GM21825 (cell line): ENCODE measurements around the gene SUFU.

Experiments
- ATAC-seq: cut with Tn5 transposase; IDR thresholded peaks from one replicate; pipeline ENCODE4 v1.9.1; 2021; ENCODE audit warnings: mild to moderate bottlenecking, moderate library complexity; ENCODE audit not compliant: unreplicated experiment

Gene SUFU

DNA sequence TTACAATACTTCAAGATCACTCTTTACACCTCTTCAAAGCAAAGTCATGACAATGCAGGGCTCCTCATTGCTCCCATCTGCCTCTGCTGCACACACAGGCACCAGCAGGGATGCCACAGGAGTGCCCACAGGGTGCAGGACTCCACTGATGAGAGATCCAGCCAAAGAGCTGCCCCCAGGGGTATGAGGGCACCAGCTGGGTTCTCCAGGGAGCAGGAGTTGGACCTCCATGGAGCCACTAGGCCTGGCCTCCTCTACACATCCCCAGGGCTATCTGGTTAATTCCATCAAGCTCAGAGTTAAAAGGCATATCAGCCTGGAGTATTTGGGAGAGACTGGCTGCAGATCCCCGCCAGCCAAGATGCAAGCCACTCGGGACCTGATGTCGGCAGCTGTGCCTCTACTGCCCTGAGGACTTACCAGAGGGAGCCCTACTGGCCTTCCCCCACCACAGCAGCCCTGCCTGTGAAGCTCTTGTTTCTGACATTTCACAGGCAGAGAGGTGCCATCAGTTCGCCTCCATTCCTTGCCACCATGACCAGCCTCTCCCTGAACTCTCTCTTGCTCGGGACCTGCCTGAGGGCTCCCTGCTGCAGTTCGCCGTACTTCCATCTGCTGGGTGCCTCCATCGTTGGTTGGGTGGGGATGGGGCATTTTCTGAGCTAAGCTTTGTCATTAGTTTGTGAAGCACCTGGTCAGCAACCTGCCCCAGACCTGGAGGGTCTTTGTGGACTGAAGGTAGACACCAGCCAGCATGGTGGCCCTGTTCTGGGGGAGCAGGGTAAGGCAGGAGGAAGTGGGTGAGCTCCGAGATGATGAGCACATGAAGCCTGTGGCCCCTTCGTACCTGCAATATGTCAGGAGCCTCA, 128.0 kb downstream of the SUFU start:
- no peak for ATAC-seq

DNA sequence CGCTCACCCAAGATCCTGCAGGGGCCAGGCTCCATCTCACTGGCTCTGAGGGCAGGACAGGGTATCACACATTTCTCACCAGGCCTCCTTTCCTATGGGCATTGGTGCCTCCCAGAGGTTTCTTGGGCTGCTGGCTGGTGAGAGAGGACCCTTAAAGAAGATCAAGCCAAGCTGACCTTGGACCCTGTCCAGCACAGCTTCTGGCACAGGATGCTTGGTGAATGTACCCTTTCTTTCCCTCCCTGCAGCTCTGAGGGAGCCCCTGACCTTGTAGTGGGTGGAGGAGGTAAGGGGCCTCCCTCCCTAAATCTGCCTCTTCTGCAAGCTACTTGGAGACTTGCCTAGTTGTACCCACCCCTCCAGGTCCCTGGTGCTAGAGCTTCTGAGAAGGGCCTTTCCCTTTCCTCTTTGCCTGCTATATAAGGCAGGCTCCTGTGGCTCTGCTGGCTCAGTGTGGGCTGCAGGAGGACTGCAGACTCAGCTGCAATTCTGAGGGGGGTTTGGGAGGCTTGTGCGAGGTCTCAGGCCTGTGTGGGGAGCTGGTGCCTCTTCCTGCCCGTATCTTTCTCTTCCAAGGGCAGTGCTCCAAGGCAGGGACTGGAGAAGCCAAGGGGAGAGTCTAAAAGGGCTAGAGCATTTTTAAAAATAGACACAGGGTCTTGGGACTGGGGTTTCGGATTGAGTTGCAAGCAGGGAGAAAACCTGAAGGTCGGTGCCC, 128.8 kb downstream of the SUFU start:
- no peak for ATAC-seq

DNA sequence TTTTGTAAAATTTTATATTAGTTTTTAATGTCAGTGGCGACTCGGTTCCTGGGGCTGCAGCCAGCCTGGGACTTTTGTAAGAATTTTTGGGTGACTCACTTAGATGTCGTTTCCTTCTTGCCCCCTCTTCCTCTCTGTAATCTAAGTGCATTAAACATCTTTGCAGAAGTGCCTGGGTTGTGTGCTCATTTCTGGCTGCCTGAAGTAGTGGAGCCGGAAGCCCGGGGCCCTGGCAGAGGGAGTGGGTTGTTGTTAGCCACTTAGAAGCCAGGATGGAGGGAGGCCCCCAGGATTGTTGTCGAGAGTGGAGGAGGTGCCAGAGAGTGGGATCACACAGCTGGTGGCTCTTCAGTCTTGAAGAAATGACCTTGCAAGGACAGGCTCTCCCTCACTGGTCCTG, 129.5 kb downstream of the SUFU start:
- ATAC-seq = no peak

DNA sequence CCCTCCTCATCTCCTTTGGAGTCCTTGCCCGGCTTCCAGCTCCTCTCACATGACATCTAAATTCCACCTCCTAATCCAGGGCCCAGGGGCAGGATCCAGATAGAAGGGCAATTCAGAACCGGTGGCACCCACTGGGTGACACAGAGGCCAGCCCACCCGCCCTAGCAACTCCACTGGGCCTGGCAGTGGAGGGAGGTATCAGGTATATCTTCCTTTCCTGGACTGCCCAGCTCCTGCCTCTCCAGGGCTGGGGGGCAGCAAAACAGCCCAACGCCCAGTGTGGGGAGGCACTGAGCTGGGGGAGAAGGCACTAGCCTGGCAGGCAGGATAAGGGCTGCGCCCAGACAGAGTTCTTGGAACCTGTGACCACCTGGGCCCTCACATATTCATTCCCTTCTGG, 130.1 kb downstream of the SUFU start:
- no peak for ATAC-seq

DNA sequence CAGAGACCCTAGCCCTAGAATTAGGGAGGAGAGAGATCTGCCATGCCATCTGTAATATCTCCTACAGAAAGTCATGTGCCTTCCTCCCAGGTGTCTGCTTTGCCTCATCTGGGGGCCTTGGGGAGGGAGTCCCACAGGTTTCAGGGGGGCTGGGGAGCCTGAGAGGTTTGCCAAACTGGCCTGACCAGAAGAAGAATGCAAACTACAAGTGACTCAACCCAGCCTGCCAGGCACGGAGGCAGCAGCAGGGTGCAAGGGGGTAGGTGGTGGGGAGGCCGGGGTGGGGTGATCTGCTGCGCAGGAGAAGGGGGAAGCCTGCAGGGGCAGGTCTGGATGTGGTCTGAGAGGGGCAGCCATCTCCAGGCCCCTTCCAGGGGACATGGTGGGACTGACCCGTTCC, 130.9 kb downstream of the SUFU start:
- no peak for ATAC-seq

DNA sequence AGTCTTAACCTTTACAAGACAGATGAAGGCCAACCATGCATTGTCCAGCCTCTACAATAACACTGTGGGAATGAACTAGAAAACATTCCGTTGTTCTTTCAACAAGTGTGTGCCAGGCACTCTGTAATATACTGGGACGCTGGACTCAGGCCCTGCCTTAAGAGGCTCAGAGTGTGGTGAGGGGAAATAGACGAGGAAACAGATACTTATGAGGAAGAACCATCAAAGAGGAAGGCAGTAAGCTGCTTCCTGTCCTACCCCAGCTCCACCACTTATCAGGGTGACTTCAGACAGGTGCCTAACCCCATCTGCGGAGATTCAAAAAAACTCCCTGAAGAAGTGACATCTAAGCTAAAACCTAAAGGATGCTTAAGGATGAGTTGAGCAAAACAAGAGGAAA, 131.6 kb downstream of the SUFU start:
- ATAC-seq = no peak

DNA sequence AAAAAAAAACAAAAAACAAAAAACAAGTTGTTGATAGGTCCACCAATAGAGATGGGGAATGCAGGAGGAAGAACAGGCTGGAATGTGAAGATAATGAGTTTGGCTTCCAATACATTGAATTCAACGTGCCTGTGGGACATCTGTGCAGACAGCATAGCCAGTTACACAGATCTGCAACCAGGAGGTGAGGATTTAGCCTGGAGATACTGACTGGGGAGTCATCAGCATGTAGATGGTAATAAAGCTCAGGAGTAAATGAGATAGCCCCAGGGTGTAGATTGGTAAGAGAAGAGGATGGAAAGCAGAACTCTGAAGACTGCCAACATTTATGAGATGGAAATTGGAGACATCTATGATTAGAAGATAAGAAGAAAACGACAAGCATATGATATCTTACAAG, 135.8 kb downstream of the SUFU start:
- no peak for ATAC-seq

DNA sequence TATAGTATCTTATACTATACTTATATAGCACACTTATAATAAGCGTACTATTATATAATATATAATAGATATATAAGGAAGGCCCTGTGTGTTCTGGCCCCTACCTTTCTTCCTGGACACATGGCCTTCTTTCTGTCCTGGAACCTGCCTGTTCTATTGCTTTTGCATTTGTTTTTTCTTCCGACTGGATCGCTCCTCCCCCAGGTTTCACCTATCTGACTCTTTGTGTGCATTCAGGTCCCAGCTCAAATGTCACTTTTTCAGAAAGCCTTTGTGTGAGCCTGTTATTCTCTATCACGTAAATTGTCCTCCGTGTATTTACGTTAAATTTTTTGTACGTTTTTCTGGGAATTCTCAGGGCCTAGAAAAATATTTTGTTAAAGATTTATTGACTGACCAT, 137.6 kb downstream of the SUFU start:
- no peak for ATAC-seq

DNA sequence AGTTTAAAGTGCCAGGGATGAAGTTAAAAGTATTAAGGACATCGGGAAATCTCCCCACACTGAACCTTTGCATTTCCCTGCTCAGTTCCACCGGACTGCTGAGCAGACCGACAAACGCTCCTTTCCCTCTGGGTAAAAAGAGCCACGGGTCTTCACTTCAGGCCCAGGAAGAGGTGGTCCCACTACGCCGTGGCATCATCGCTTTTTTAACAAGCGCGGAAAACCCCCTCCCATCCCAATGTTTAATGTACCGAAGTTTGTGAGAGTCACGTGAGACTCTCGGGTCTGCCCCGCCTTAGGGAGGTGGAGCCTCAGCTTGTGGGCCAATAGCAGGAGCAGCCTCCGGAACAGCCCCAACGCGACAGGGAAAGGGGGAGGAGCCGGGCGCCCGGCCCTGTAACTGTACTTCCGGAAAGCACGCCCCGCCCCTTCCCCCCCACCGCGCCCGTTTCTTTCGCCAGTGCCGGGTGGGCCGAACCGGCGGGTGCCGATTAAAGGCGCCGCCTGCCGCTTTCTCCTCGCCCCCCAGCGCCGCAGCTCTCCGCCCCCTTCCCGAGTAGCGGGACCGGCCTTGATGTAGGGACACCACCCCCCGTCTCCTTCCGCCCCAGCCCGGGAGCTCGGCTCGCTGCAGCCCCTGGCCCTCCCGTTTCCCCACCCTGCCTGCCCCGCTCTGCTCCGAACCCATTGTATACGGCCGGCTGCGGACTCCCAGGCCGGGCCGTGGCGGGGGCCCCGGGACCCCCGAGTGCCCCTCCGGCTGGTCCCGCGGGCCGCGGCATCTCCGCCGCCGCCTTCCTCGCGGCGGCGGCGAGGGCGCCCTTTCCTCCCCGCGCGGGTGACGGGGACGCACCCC, 138.3 kb downstream of the SUFU start:
- ATAC-seq = peak; percentile 41

DNA sequence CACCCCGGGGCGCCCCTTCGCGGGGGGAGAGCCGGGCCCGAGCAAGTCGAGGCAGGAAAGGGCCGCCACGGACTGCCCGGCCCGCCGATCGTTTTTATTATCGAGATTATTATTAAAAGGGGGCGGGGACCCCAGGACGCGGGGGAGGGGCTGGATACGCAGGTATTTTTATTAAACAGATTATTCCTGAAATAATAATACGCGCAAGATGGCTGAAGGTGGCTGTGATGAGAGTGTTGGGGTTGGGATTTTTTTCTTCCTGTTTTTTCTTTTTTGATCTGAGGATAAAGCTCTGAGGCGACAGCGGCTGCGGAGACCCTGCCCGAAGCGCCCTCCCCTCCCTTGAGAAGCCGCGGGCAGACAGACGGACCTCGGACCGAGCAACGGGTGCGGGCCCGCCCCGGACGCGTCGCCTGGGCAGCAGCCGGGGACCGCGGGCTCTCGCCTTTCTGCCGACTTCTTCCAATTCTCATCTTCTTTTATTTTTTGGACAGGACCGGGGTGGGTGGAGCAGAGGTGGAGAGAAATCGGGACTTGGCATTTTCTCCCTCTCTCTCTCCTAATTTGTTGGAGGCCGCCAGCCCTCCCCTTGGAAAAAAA, 139.1 kb downstream of the SUFU start:
- ATAC-seq = no peak

DNA sequence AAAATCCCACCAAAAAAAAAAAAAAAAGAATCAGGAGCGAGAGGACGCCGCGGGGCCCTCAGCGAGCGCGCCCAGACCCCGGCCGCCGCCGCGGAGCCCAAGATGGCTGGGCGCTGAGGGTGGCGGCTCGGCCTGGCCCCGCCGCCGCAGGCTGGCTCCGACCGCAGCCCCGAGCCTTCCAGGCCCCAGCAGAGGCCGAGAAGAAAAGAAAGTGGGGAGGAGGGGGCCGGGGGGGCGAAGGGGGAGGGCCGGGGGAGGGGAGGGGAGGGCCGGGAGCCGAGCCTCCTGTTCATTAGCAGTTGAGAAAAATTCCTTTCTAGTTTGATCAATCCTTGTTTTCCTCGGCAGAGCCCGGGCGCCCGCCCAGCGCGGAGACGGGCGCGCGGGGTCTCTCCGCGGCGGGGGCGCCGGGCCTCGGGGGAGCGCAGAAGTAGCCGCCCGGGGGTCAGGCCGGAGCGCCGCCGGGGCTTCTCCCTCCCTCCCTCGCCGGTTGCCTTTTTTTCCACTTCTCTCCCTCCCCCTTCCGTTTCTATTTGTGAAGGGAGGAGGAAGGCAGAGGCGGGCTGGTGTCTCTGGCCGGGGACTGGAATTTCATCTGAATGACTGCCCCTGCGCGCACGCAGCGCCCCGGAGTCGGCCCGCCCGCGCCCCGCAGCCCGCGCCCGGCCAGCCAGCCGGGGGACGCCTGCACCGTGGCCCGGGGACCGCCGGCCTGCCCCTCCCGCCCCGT, 139.7 kb downstream of the SUFU start:
- ATAC-seq = no peak

DNA sequence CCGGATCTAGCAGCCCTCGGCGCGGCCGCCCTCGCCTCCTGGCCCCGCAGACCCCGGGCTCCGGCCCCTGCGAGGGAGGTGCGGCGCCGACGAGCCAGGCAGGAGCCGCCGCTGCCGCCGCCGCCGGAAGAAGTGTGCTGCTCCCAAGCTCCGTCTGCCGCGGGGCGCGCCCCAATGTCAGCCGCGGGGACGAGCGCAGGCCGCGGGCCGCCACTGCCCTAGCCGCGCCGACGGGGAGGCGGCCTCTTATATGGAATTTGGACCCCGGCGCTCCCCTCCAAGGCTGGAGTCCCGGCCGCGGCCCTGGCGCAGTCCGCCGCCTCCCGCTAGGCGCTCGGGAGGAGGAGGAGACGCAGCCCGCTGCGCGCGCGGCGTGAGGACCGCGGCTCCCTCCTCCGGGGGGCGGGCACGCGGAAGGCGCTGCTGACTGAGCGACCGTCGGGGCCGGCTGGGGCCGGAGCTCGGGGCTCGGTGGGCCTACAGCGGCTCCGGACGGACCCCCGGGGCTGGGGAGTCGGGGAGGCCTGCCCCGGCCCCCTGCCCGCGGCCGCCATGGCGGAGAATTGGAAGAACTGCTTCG, 140.4 kb downstream of the SUFU start, which contains the start of gene TRIM8:
TSS of gene TRIM8 (plus strand) at position 414 of the 580 bp plus-strand sequence. CDS start at position 553, 139 bp downstream.
- no peak for ATAC-seq

DNA sequence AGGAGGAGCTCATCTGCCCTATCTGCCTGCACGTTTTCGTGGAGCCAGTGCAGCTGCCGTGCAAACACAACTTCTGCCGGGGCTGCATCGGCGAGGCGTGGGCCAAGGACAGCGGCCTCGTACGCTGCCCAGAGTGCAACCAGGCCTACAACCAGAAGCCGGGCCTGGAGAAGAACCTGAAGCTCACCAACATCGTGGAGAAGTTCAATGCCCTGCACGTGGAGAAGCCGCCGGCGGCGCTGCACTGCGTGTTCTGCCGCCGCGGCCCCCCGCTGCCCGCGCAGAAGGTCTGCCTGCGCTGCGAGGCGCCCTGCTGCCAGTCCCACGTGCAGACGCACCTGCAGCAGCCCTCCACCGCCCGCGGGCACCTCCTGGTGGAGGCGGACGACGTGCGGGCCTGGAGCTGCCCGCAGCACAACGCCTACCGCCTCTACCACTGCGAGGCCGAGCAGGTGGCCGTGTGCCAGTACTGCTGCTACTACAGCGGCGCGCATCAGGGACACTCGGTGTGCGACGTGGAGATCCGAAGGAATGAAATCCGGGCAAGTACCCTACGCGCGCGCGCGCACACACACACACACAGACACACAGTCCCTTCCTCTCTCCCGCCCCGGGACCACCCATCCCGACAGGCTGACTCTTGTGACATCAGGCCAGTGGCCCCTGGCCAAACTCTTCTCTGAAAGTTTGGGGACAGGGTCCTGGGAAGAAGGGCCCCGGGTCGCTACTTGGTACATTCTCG, 141.0 kb downstream of the SUFU start:
- ATAC-seq = peak; percentile 22

DNA sequence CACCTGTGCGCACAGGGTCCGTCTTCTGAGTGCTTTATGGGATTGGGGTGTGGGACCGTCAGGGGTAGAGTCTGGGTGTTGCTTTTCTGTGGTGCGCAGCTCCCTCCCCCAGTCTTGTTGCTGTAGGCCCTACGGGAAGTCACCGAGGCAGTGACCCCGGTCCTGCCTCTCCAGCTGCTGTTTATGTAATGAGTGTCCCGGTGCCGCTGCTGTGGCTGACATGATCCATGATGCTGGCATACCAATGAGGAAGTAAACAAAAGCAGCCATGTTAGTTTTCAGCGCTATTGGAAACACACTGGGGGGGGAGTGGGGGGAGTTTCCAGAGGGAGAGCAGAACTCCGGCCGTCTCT, 141.6 kb downstream of the SUFU start:
- ATAC-seq = no peak

DNA sequence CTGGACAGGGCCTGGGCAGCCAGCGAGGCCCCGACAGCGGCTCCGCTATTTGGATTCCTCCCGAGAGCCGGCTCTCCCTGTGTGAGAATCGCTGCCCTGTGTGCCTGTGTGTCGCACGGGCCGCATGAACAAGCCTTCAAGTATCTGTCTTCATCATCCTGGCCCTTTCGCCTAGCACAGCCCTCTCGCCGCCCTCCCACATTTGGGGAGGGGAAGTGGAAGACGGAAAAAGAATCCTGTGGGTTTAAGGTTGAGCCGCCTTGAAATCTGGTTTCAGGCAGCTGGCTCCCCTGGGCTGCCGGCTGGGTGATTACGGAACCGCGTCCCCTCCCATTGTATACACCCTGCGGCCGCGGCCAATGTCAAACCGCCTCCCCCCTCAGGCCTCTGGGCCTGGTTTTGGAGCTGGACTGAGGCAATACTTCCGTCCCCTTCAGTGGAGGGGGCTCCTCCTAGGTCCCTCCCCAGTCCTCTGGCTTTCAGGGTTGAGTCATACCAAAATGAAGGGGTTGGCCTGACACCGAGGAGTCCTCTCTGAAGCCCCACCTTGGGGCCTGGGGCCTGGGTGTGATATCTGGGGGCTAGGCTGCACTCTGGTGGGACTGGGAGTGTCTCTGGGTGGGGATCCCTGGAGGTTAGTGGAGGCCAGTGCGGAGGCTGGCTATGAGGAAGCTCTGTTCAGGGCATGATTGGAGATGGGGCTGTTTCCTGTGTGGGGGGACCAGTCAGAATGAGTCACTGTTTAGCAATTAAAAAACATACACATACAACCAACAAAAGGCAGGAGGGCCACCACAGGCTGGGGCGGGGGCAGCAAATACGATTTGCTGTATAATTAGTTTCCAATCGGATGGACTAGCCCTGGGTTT, 142.2 kb downstream of the SUFU start:
- peak; percentile 27 for ATAC-seq

DNA sequence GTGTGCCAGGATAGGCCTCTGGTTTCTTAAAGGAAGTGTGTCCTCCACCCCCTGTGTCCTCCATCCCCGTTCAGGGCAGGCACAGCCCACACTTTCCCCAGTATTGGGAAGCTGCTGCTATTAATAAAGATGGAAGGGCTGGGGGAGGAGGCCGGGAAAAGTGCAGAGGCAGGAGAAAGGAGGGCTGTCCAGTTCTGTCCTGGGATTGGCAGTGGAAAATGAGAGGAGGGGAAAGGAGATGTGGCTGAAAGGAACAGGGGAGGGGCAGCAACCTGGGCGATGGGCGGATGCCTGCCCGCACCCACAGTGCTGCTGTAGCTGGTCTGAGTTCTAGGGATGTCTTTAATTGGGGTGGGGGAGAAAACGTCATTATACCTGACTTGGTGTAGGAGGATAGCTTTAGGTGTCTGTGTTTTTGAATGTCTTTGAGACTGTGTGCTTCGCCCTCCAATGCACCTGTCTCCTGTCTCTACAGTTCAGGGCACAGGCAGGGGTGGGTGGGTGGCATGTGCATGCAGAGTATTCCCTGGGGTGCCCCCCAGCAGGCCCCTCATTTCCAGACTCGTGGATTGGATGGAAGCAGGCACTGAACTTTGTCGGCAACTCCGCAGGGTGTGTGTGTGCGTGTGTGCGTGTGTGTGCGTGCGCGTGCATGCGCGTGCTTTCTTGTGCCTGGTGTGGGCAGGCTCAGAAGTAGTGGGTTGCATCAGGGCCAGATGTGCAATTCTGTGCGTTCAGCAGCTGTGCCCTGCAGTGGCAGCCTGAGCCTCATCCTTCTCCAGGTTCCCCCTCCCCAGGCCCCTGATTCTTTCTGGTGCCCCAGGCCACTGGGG, 143.1 kb downstream of the SUFU start:
- no peak for ATAC-seq
